Naive thymus-derived CD8-positive, alpha-beta T cell (primary cell): Measurements from ENCODE around the gene SPNS2. TPM values are rescaled to one million over a fixed set of nuclear protein-coding genes. Genes with fewer than 3 reads are reported as not detected.

Source experiments
- ATAC-seq, 2 donors: fragments of 150-1000 bp; cut with Tn5 transposase in 1 of 2; sonication (Bioruptor Pico), chemical (Tn5 transposase) in 1 of 2; 1 replicate in 1 of 2; 2 replicates in 1 of 2; pipeline ENCODE4 v1.10.0; 2021; ENCODE audit warnings: mild to moderate bottlenecking in 2 of 2, moderate library complexity in 2 of 2
- POLR2A ChIA-PET: fragments of 350-600 bp; sonication (Branson Sonifier 250); formaldehyde crosslinking; loops from one replicate; lab custom pipeline; 2021; ENCODE audit warnings: antibody characterized with exemption; lab: Charles Lee
- DNase-seq, 10 donors: peaks; one replicate each; pipeline versions ENCODE4 v3.0.0 to v3.0.0-alpha.2; 2020 to 2022
- H3K27ac Mint-ChIP-seq, 10 donors: one replicate each; pipeline ENCODE4 v1.8.0; 2020 to 2022; ENCODE audit warnings: mild to moderate bottlenecking in 10 of 10, mixed read lengths in 10 of 10, moderate library complexity in 4 of 10, inconsistent platforms in 1 of 10
- H3K27me3 Mint-ChIP-seq, 5 donors: one replicate each; pipeline ENCODE4 v1.8.0; 2021 to 2022; ENCODE audit warnings: mixed read lengths in 5 of 5
- H3K36me3 Mint-ChIP-seq, 3 donors: one replicate each; pipeline ENCODE4 v1.8.0; 2020 to 2022; ENCODE audit warnings: mixed read lengths in 3 of 3, mild to moderate bottlenecking in 2 of 3, inconsistent platforms in 1 of 3
- H3K4me1 Mint-ChIP-seq, 4 donors: one replicate each; pipeline ENCODE4 v1.8.0; 2021 to 2022; ENCODE audit warnings: mixed read lengths in 4 of 4
- H3K4me3 Mint-ChIP-seq, 10 donors: one replicate each; pipeline ENCODE4 v1.8.0; 2020 to 2022; ENCODE audit warnings: mild to moderate bottlenecking in 10 of 10, mixed read lengths in 10 of 10, moderate library complexity in 6 of 10, inconsistent platforms in 1 of 10
- H3K9me3 Mint-ChIP-seq, 9 donors: one replicate each; pipeline ENCODE4 v1.8.0; 2020 to 2022; ENCODE audit warnings: mixed read lengths in 9 of 9, mild to moderate bottlenecking in 3 of 9, inconsistent platforms in 1 of 9, moderate library complexity in 1 of 9
- polyA plus RNA-seq, 3 donors: library from polyadenylated mRNA; unstranded; fragments of 300-500 nt; fragmentation: Illumina TruSeq; gene quantifications; one replicate each; pipeline ENCODE4 v1.2.3, GENCODE V29; 2021
- total RNA-seq, 8 experiments: library from RNA in 2 of 8; stranded (reverse) in 2 of 8; gene quantifications; one replicate each; pipeline ENCODE4 v1.2.3 and lab custom pipeline; 2021 to 2026

The SPNS2 gene
- total and polyA plus RNA-seq, 5 experiments from 2014 or later, result 0.44 to 0.63 (median 0.53) TPM

GRCh38 chr17:4545217-4545951 is 46.7 kb downstream of the SPNS2 start:
- DNase-seq (no peak), ATAC-seq (no peak)
- Mint-ChIP-seq H3K27me3 (no peaks in the 10 kb centered on the region), H3K4me1 (peaks cover 0 to 4% (median 0%) of the 10 kb centered on the region in 4 donors), H3K36me3 (peaks cover 0 to 65% (median 2%) of the 10 kb centered on the region in 3 donors), H3K9me3 (no peaks in the 10 kb centered on the region), H3K27ac (peak overlapping the region in 1 of 10 donors; percentile 53), H3K4me3 (no peak overlapping the region)
- POLR2A ChIA-PET, result interaction anchor here (0.6 kb wide), 1 partner anchor 18 kb away, joined by 5 read pairs; no protein-coding TSS in a partner anchor

GRCh38 chr17:4547118-4547906 is 48.6 kb downstream of the SPNS2 start:
- ATAC-seq (no peak), DNase-seq (no peak)
- Mint-ChIP-seq H3K36me3 (peaks cover 0 to 67% (median 5%) of the 10 kb centered on the region in 3 donors), H3K27me3 (no peaks in the 10 kb centered on the region), H3K4me1 (peaks cover 0 to 5% (median 2%) of the 10 kb centered on the region in 4 donors), H3K27ac (peak overlapping the region in 1 of 10 donors; percentile 40), H3K4me3 (no peak overlapping the region), H3K9me3 (no peaks in the 10 kb centered on the region)
- POLR2A ChIA-PET, result interaction anchor here (0.7 kb wide), 1 partner anchor 489 kb away, joined by 5 read pairs; no protein-coding TSS in a partner anchor

- peaks cover 0 to 68% (median 5%) of the 10 kb centered on the region in 3 donors for H3K36me3 Mint-ChIP-seq
- no peaks in the 10 kb centered on the region for H3K9me3 Mint-ChIP-seq
- ATAC-seq, result no peak
- no peak overlapping the region for H3K27ac Mint-ChIP-seq
- POLR2A ChIA-PET, result no interaction called here
- no peaks in the 10 kb centered on the region for H3K27me3 Mint-ChIP-seq
- no peak overlapping the region for H3K4me3 Mint-ChIP-seq
- DNase-seq, result no peak
- H3K4me1 Mint-ChIP-seq, result peaks cover 0 to 4% (median 1%) of the 10 kb centered on the region in 4 donors
Measured at GRCh38 chr17:4548061-4548461, 49.4 kb downstream of the SPNS2 start.

GRCh38 chr17:4548721-4549531 is 50.2 kb downstream of the SPNS2 start:
- H3K36me3 Mint-ChIP-seq, result peaks cover 0 to 71% (median 5%) of the 10 kb centered on the region in 3 donors
- H3K4me3 Mint-ChIP-seq, result no peak overlapping the region
- peak in 1 of 10 donors; percentile 57 for DNase-seq
- peaks cover 4 to 9% (median 5%) of the 10 kb centered on the region in 4 donors for H3K4me1 Mint-ChIP-seq
- H3K9me3 Mint-ChIP-seq, result no peaks in the 10 kb centered on the region
- no peaks in the 10 kb centered on the region for H3K27me3 Mint-ChIP-seq
- POLR2A ChIA-PET, result no interaction called here
- H3K27ac Mint-ChIP-seq, result no peak overlapping the region
- ATAC-seq, result no peak

GRCh38 chr17:4549781-4550533 is 51.3 kb downstream of the SPNS2 start:
- Mint-ChIP-seq H3K4me3 (no peak overlapping the region), H3K4me1 (peaks cover 12 to 18% (median 15%) of the 10 kb centered on the region in 4 donors), H3K27ac (peak overlapping the region in 1 of 10 donors; percentile 40), H3K36me3 (peaks cover 0 to 67% (median 5%) of the 10 kb centered on the region in 3 donors), H3K27me3 (no peaks in the 10 kb centered on the region), H3K9me3 (no peaks in the 10 kb centered on the region)
- DNase-seq (peak in 1 of 10 donors; percentile 27), ATAC-seq (no peak)
- POLR2A ChIA-PET, result no interaction called here

GRCh38 chr17:4550534-4551039 is 51.9 kb downstream of the SPNS2 start:
- H3K9me3 Mint-ChIP-seq, result no peaks in the 10 kb centered on the region
- peaks cover 0 to 68% (median 5%) of the 10 kb centered on the region in 3 donors for H3K36me3 Mint-ChIP-seq
- no peak overlapping the region for H3K4me3 Mint-ChIP-seq
- peaks cover 14 to 24% (median 21%) of the 10 kb centered on the region in 4 donors for H3K4me1 Mint-ChIP-seq
- H3K27ac Mint-ChIP-seq, result no peak overlapping the region
- POLR2A ChIA-PET, result no interaction called here
- H3K27me3 Mint-ChIP-seq, result no peaks in the 10 kb centered on the region
- DNase-seq (peak in 1 of 10 donors; percentile 55), ATAC-seq (no peak)

- POLR2A ChIA-PET, result interaction anchor here (0.7 kb wide), 2 partner anchors 197 to 735 kb away, joined by 3 read pairs; no protein-coding TSS in a partner anchor
- Mint-ChIP-seq H3K36me3 (peaks cover 0 to 67% (median 5%) of the 10 kb centered on the region in 3 donors), H3K27me3 (no peaks in the 10 kb centered on the region), H3K9me3 (no peaks in the 10 kb centered on the region), H3K4me1 (peaks cover 20 to 29% (median 27%) of the 10 kb centered on the region in 4 donors), H3K4me3 (no peak overlapping the region), H3K27ac (no peak overlapping the region)
- DNase-seq (peak in 1 of 10 donors; percentile 43), ATAC-seq (no peak)
Measured at GRCh38 chr17:4551141-4551540, 52.5 kb downstream of the SPNS2 start.

GRCh38 chr17:4551796-4552525 is 53.3 kb downstream of the SPNS2 start:
- DNase-seq (peak in 1 of 10 donors; percentile 57), ATAC-seq (no peak)
- POLR2A ChIA-PET, result interaction anchor here (0.7 kb wide), 1 partner anchor 198 kb away, joined by 3 read pairs; no protein-coding TSS in a partner anchor
- H3K27me3 Mint-ChIP-seq, result no peaks in the 10 kb centered on the region
- no peaks in the 10 kb centered on the region for H3K9me3 Mint-ChIP-seq
- peak overlapping the region in 1 of 10 donors; percentile 69 for H3K4me3 Mint-ChIP-seq
- peaks cover 21 to 32% (median 30%) of the 10 kb centered on the region in 4 donors for H3K4me1 Mint-ChIP-seq
- peaks cover 0 to 59% (median 5%) of the 10 kb centered on the region in 3 donors for H3K36me3 Mint-ChIP-seq
- H3K27ac Mint-ChIP-seq, result peak overlapping the region in 1 of 10 donors; percentile 32

GRCh38 chr17:4553669-4554068 is 55.0 kb downstream of the SPNS2 start:
- no peak for ATAC-seq
- peaks cover 0 to 1% (median 0%) of the 10 kb centered on the region in 5 donors for H3K27me3 Mint-ChIP-seq

GRCh38 chr17:4554441-4554996 is 55.8 kb downstream of the SPNS2 start:
- POLR2A ChIA-PET, result interaction anchor here (1.0 to 2.6 kb wide), 10 partner anchors 10 to 412 kb away, joined by 3 to 8 read pairs (median 4); partner anchors contain the start of genes CYB5D2 and SPNS2
- DNase-seq (peak in 1 of 10 donors; percentile 63), ATAC-seq (no peak)
- Mint-ChIP-seq H3K4me1 (peaks cover 23 to 32% (median 30%) of the 10 kb centered on the region in 4 donors), H3K4me3 (peak overlapping the region; percentile 85 to 97 (median 96)), H3K36me3 (peaks cover 0 to 42% (median 5%) of the 10 kb centered on the region in 3 donors), H3K27ac (peak overlapping the region; percentile 86 to 99 (median 96)), H3K27me3 (peaks cover 0 to 1% (median 0%) of the 10 kb centered on the region in 5 donors), H3K9me3 (no peaks in the 10 kb centered on the region)

More at GRCh38 chr17:4553669-4554068, 55.0 kb downstream of the SPNS2 start:
- peak in 1 of 10 donors; percentile 21 for DNase-seq
- H3K36me3 Mint-ChIP-seq, result peaks cover 0 to 48% (median 5%) of the 10 kb centered on the region in 3 donors
- peak overlapping the region; percentile 60 to 97 (median 95) for H3K4me3 Mint-ChIP-seq
- peak overlapping the region in 3 of 10 donors; percentile 29 to 79 (median 79) for H3K27ac Mint-ChIP-seq
- POLR2A ChIA-PET, result interaction anchor here (1.3 to 1.8 kb wide), 3 partner anchors 12 to 67 kb away, joined by 4 to 8 read pairs (median 5); no protein-coding TSS in a partner anchor
- no peaks in the 10 kb centered on the region for H3K9me3 Mint-ChIP-seq
- peaks cover 23 to 32% (median 30%) of the 10 kb centered on the region in 4 donors for H3K4me1 Mint-ChIP-seq
